Posterior cingulate gyrus (tissue), 11 donors: ENCODE results near the gene UNC119.

Experiments
- DNase-seq, 10 donors: peaks; one replicate each; pipeline versions ENCODE4 v3.0.0 to v3.0.0-alpha.2; 2020 to 2021; ENCODE audit warnings: mixed read lengths in 3 of 10
- intact Hi-C: fragments of 100-400 bp; cut with DNase I; formaldehyde crosslinking; loops from one replicate; pipeline ENCODE4 v1.15.1; 2023

Gene UNC119

GRCh38 chr17:28573521-28573920 is 21.1 kb upstream of the UNC119 start:
- intact Hi-C loops, result no loop called here
- DNase-seq, result no peak

- DNase-seq, result no peak
- intact Hi-C loops, result no loop called here
Observed at GRCh38 chr17:28573040-28573380, 20.6 kb upstream of the UNC119 start.

GRCh38 chr17:28572259-28573039 is 20.0 kb upstream of the UNC119 start:
- intact Hi-C loops, result no loop called here
- no peak for DNase-seq

- intact Hi-C loops, result no loop called here
Observed at GRCh38 chr17:28571361-28572122, 19.1 kb upstream of the UNC119 start, which contains the start of gene PIGS. TSS of gene PIGS (minus strand) at chr17:28571524. CDS start at chr17:28571496, 28 bp downstream.

GRCh38 chr17:28570716-28571360 is 18.4 kb upstream of the UNC119 start:
- intact Hi-C loops, result no loop called here
- DNase-seq, result peak in 5 of 10 donors; percentile 21 to 91 (median 33)

More at GRCh38 chr17:28571361-28572122, 19.1 kb upstream of the UNC119 start, which contains the start of gene PIGS:
- peak; percentile 94 to 100 (median 98) for DNase-seq

- no peak for DNase-seq
- intact Hi-C loops, result no loop called here
Observed at GRCh38 chr17:28569446-28569845, 17.0 kb upstream of the UNC119 start.

GRCh38 chr17:28567604-28568003 is 15.2 kb upstream of the UNC119 start:
- no peak for DNase-seq
- intact Hi-C loops, result no loop called here

- intact Hi-C loops, result no loop called here
- no peak for DNase-seq
Observed at GRCh38 chr17:28563475-28563874, 11.1 kb upstream of the UNC119 start.

- no peak for DNase-seq
- intact Hi-C loops, result no loop called here
Observed at GRCh38 chr17:28555022-28555421, 2.6 kb upstream of the UNC119 start.

GRCh38 chr17:28554565-28554964 is 2.1 kb upstream of the UNC119 start:
- intact Hi-C loops, result no loop called here
- DNase-seq, result peak in 2 of 10 donors; percentile 8 to 24

- DNase-seq, result peak in 1 of 10 donors; percentile 64
- intact Hi-C loops, result no loop called here
Observed at GRCh38 chr17:28553000-28553505, 629 bp upstream of the UNC119 start.

- peak in 2 of 10 donors; percentile 68 to 84 for DNase-seq
- intact Hi-C loops, result no loop called here
Observed at GRCh38 chr17:28551421-28552175, 826 bp downstream of the UNC119 start.

GRCh38 chr17:28550858-28551257 is 1.6 kb downstream of the UNC119 start:
- peak in 2 of 10 donors; percentile 26 to 38 for DNase-seq
- intact Hi-C loops, result no loop called here

GRCh38 chr17:28549236-28550132 is 2.9 kb downstream of the UNC119 start:
- intact Hi-C loops, result no loop called here
- DNase-seq, result peak in 2 of 10 donors; percentile 31 to 50

GRCh38 chr17:28548417-28549130 is 3.9 kb downstream of the UNC119 start:
- intact Hi-C loops, result loop anchor here (1.0 kb wide), 1 partner anchor 65 kb away; no protein-coding TSS in a partner anchor
- DNase-seq, result peak in 2 of 10 donors; percentile 16 to 69

- DNase-seq, result peak; percentile 48 to 94 (median 76)
- intact Hi-C loops, result loop anchor here (1.0 kb wide), 1 partner anchor 65 kb away; no protein-coding TSS in a partner anchor
Observed at GRCh38 chr17:28547623-28548416, 4.6 kb downstream of the UNC119 start.

GRCh38 chr17:28547096-28547622 is 5.3 kb downstream of the UNC119 start:
- peak in 2 of 10 donors; percentile 53 to 59 for DNase-seq
- intact Hi-C loops, result no loop called here
